Activated CD4-positive, alpha-beta T cell treated with anti-CD3 and anti-CD28 coated beads for 4 hours (primary cell): ENCODE results near the gene ADIRF.
"Not testable (repeated sequence)": the region's sequence is repeated elsewhere in the genome, so short reads cannot be mapped to it uniquely, and the experiment has no call there.

Source experiments
- DNase-seq, 2 donors: peaks; one replicate each; pipeline ENCODE4 v3.0.0-alpha.2; 2020

Gene ADIRF

GRCh38 chr10:86981020-86981419 lies 12.7 kb downstream of the ADIRF start:
- not testable (repeated sequence) for DNase-seq

GRCh38 chr10:86981716-86982115 lies 13.4 kb downstream of the ADIRF start:
- no peak for DNase-seq

- not testable (repeated sequence) for DNase-seq
Measured at GRCh38 chr10:86984498-86984897, 16.2 kb downstream of the ADIRF start.

GRCh38 chr10:86988520-86988919 lies 20.2 kb downstream of the ADIRF start:
- DNase-seq: no peak

- DNase-seq: not testable (repeated sequence)
Measured at GRCh38 chr10:86991362-86991761, 23.1 kb downstream of the ADIRF start.

GRCh38 chr10:86992456-86992855 lies 24.2 kb downstream of the ADIRF start:
- DNase-seq: no peak

GRCh38 chr10:86992929-86993328 lies 24.6 kb downstream of the ADIRF start:
- no peak for DNase-seq

GRCh38 chr10:86999802-87000403 lies 31.6 kb downstream of the ADIRF start:
- DNase-seq: not testable (repeated sequence)

GRCh38 chr10:87000491-87000890 lies 32.2 kb downstream of the ADIRF start:
- DNase-seq: no peak

GRCh38 chr10:87007124-87007523 lies 38.8 kb downstream of the ADIRF start:
- not testable (repeated sequence) for DNase-seq

GRCh38 chr10:87007674-87008073 lies 39.4 kb downstream of the ADIRF start:
- not testable (repeated sequence) for DNase-seq

- DNase-seq: not testable (repeated sequence)
Measured at GRCh38 chr10:87008303-87008702, 40.0 kb downstream of the ADIRF start.

GRCh38 chr10:87009134-87009696 lies 40.9 kb downstream of the ADIRF start:
- DNase-seq: not testable (repeated sequence)

- not testable (repeated sequence) for DNase-seq
Measured at GRCh38 chr10:87013528-87013927, 45.2 kb downstream of the ADIRF start.

- DNase-seq: not testable (repeated sequence)
Measured at GRCh38 chr10:87014986-87015716, 46.9 kb downstream of the ADIRF start.

- DNase-seq: not testable (repeated sequence)
Measured at GRCh38 chr10:87018127-87018526, 49.8 kb downstream of the ADIRF start.

- not testable (repeated sequence) for DNase-seq
Measured at GRCh38 chr10:87019066-87019465, 50.8 kb downstream of the ADIRF start.

GRCh38 chr10:87019504-87019903 lies 51.2 kb downstream of the ADIRF start:
- DNase-seq: not testable (repeated sequence)

GRCh38 chr10:87020056-87020455 lies 51.8 kb downstream of the ADIRF start, which contains the start of gene FAM25A:
TSS of gene FAM25A (plus strand) at chr10:87020294. CDS start at chr10:87020325, 31 bp downstream.
- not testable (repeated sequence) for DNase-seq
